ENCODE results near the gene ANO10.

Gene ANO10

DNA sequence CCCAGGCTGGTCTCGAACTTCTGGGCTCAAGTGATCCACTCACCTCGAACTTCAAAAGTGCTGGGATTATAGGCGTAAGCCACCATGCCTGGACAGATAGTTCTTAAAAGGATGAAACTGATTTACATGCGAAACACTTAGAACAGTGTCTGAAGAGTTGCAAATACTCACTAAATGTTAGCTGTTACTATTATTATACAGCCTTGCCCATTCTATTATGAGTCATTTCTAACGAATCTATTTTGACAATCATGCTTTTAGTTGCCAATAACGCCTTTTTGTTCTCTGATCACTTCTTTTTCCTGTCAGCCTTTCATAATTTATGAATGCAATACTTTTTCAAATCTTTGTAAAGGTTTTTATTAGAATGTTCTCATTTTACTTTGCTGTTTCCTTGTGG is 222.8 kb downstream of the ANO10 start:
- no peak for DNase-seq (ENCODE audit: low read depth, low spot score)
- POLR2A ChIA-PET: no interaction called here
- H3K4me3 ChIP-seq (ENCODE audit: low read depth, low read length): no peak overlapping the region
- TF ChIP-seq, protein P1, sequence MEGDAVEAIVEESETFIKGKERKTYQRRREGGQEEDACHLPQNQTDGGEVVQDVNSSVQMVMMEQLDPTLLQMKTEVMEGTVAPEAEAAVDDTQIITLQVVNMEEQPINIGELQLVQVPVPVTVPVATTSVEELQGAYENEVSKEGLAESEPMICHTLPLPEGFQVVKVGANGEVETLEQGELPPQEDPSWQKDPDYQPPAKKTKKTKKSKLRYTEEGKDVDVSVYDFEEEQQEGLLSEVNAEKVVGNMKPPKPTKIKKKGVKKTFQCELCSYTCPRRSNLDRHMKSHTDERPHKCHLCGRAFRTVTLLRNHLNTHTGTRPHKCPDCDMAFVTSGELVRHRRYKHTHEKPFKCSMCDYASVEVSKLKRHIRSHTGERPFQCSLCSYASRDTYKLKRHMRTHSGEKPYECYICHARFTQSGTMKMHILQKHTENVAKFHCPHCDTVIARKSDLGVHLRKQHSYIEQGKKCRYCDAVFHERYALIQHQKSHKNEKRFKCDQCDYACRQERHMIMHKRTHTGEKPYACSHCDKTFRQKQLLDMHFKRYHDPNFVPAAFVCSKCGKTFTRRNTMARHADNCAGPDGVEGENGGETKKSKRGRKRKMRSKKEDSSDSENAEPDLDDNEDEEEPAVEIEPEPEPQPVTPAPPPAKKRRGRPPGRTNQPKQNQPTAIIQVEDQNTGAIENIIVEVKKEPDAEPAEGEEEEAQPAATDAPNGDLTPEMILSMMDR (IDR thresholded peaks at IDR 0.05; ENCODE audit: insufficient read depth, low read length, missing control alignments): no peak
- CTCF ChIA-PET: interaction anchor here (1.3 kb wide), 1 partner anchor 11 kb away, joined by 3 read pairs; no protein-coding TSS in a partner anchor

GRCh38 chr3:43394041-43394554 is 227.7 kb downstream of the ANO10 start:
- ChIA-PET POLR2A (no interaction called here), CTCF (no interaction called here)
- no peak overlapping the region for H3K4me3 ChIP-seq (ENCODE audit: low read depth, low read length)
- no peak for DNase-seq (ENCODE audit: low read depth, low spot score)
- TF ChIP-seq, protein P1 (IDR thresholded peaks at IDR 0.05; ENCODE audit: insufficient read depth, low read length, missing control alignments): no peak

GRCh38 chr3:43391621-43392020 is 230.2 kb downstream of the ANO10 start:
- H3K4me3 ChIP-seq (ENCODE audit: low read depth, low read length): no peak overlapping the region
- CTCF ChIA-PET: no interaction called here
- POLR2A ChIA-PET: no interaction called here
- TF ChIP-seq, protein P1 (IDR thresholded peaks at IDR 0.05; ENCODE audit: insufficient read depth, low read length, missing control alignments): no peak
- DNase-seq (ENCODE audit: low read depth, low spot score): no peak

GRCh38 chr3:43390255-43390588 is 231.6 kb downstream of the ANO10 start:
- TF ChIP-seq, protein P1 (IDR thresholded peaks at IDR 0.05; ENCODE audit: insufficient read depth, low read length, missing control alignments): no peak
- H3K4me3 ChIP-seq (ENCODE audit: low read depth, low read length): no peak overlapping the region
- CTCF ChIA-PET: no interaction called here
- POLR2A ChIA-PET: no interaction called here
- no peak for DNase-seq (ENCODE audit: low read depth, low spot score)

DNA sequence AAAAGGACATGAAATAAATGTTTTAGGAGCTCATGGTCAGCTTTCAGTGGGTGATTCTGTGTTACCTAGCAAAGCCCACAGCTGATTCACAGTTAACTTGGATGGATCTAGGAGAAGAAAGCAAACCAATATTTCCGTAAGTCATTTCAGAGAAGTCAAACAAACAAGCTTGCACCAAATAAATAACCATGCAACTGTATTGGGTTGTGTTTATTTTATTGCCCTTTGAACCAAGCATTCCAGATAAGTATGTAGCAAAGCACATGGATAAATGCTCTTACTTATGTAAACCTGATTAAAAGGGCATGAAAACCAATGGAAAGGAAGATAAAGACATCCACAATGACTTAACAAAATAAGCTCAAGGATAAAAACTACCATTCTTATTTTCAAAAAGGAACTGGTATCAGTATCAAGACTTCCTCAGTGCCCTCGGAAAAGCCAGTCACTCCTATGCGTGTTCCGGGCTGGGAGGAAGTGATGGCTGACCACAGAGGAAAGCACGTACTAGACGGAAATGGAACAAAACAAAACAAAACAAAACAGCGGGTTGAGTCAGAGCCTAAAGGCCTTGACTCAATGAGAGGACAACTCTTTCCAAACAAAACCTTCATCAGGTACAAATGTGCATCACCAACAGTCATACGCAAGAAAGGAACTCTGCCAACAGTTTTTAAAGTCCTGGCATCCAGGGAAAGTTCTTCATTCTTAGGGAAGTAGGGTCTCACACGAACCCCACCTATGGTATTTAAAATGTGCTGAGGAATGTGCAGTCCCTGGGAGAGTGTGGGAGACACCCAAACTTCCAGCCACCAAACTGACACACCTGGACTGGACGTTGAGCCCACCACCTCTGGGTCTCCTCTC is 232.2 kb downstream of the ANO10 start:
- CTCF ChIA-PET: interaction anchor here (1.2 to 1.5 kb wide), 2 partner anchors 9 to 13 kb away, joined by 3 to 6 read pairs; no protein-coding TSS in a partner anchor
- H3K4me3 ChIP-seq (ENCODE audit: low read depth, low read length): no peak overlapping the region
- TF ChIP-seq, protein P1 (IDR thresholded peaks at IDR 0.05; ENCODE audit: insufficient read depth, low read length, missing control alignments): no peak
- no peak for DNase-seq (ENCODE audit: low read depth, low spot score)
- POLR2A ChIA-PET: no interaction called here

DNA sequence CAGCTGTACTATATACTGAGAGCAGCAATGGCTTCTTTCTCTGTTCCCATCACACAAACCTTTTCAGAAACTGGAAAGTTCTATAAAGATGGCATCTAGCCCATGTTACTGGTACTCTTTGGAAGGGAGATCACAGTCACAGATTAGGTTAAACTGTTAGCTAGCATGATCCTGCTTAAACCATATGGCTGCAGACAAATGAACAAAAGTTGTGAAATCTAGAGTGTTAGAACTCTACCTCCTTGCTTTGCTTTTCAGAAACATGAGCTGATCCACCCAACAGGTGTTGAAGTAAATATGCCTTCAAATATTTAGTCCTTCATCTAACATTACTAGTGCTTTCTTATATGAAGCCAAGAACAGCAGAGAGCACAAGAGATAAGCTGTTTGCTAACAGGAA is 232.9 kb downstream of the ANO10 start:
- TF ChIP-seq, protein P1 (IDR thresholded peaks at IDR 0.05; ENCODE audit: insufficient read depth, low read length, missing control alignments): no peak
- POLR2A ChIA-PET: no interaction called here
- CTCF ChIA-PET: interaction anchor here (0.8 to 1.5 kb wide), 3 partner anchors 9 to 13 kb away, joined by 3 to 6 read pairs (median 3); no protein-coding TSS in a partner anchor
- no peak overlapping the region for H3K4me3 ChIP-seq (ENCODE audit: low read depth, low read length)
- DNase-seq (ENCODE audit: low read depth, low spot score): no peak

All from AG04449 (cell line).